ENCODE results near the gene PRPF6. TPM values are rescaled to one million over a fixed set of nuclear protein-coding genes. Genes with fewer than 3 reads are reported as not detected.
A peak's percentile ranks its signal among the peaks of the same experiment; 100 is the strongest.

The PRPF6 gene
- total and polyA plus RNA-seq, 2 of the 13 experiments (the other 11 are each of a cell fraction or from before 2014, with no cell fraction given) = 63.7 to 101 TPM

DNA sequence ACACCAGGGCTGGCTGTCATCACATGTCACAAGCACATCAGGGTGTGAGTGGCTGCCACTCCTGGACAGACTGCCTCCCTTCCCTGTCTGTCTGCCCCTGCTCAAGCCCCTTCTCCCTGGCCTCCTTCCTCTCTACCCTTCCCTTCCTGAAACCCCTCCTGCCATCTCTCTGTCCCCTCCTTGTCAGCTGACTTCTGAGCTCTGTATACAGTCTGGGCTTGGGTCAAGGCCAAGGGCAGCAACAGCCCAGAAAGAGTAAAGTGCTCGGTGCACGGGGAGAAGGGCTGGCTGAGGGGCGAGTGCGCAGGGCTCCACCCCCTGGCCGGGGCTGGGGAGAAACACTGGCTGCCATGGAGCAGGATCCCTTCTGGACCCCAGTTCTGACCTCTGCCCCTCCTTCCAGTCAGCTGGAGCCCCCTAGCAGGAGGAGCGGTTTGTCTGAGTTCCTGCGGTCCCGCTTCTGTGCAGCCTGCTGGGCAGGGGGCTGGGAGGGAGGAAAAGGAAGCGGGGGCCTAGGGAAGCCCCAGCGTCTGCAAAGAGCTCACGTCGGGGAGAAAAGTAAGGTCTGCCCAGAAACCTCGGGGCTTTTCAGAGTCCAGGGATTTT, 101.3 kb downstream of the PRPF6 start (continued):
- TF ChIP-seq, protein P1, sequence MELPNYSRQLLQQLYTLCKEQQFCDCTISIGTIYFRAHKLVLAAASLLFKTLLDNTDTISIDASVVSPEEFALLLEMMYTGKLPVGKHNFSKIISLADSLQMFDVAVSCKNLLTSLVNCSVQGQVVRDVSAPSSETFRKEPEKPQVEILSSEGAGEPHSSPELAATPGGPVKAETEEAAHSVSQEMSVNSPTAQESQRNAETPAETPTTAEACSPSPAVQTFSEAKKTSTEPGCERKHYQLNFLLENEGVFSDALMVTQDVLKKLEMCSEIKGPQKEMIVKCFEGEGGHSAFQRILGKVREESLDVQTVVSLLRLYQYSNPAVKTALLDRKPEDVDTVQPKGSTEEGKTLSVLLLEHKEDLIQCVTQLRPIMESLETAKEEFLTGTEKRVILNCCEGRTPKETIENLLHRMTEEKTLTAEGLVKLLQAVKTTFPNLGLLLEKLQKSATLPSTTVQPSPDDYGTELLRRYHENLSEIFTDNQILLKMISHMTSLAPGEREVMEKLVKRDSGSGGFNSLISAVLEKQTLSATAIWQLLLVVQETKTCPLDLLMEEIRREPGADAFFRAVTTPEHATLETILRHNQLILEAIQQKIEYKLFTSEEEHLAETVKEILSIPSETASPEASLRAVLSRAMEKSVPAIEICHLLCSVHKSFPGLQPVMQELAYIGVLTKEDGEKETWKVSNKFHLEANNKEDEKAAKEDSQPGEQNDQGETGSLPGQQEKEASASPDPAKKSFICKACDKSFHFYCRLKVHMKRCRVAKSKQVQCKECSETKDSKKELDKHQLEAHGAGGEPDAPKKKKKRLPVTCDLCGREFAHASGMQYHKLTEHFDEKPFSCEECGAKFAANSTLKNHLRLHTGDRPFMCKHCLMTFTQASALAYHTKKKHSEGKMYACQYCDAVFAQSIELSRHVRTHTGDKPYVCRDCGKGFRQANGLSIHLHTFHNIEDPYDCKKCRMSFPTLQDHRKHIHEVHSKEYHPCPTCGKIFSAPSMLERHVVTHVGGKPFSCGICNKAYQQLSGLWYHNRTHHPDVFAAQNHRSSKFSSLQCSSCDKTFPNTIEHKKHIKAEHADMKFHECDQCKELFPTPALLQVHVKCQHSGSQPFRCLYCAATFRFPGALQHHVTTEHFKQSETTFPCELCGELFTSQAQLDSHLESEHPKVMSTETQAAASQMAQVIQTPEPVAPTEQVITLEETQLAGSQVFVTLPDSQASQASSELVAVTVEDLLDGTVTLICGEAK (IDR thresholded peaks at IDR 0.05) = no peak
- TF ChIP-seq, protein P1 (CRISPR knock-in tag; IDR thresholded peaks at IDR 0.05) = no peak
- TF ChIP-seq ZNF33A (CRISPR knock-in tag; IDR thresholded peaks at IDR 0.05; ENCODE audit: borderline replicate concordance) = no peak
- no peak for TF ChIP-seq NRL (CRISPR knock-in tag; IDR thresholded peaks at IDR 0.05; ENCODE audit: borderline replicate concordance)
- no peak for TF ChIP-seq ZNF570 (CRISPR knock-in tag; IDR thresholded peaks at IDR 0.05; ENCODE audit: borderline replicate concordance)
- TF ChIP-seq, protein P2, sequence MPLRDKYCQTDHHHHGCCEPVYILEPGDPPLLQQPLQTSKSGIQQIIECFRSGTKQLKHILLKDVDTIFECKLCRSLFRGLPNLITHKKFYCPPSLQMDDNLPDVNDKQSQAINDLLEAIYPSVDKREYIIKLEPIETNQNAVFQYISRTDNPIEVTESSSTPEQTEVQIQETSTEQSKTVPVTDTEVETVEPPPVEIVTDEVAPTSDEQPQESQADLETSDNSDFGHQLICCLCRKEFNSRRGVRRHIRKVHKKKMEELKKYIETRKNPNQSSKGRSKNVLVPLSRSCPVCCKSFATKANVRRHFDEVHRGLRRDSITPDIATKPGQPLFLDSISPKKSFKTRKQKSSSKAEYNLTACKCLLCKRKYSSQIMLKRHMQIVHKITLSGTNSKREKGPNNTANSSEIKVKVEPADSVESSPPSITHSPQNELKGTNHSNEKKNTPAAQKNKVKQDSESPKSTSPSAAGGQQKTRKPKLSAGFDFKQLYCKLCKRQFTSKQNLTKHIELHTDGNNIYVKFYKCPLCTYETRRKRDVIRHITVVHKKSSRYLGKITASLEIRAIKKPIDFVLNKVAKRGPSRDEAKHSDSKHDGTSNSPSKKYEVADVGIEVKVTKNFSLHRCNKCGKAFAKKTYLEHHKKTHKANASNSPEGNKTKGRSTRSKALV (CRISPR knock-in tag; IDR thresholded peaks at IDR 0.05) = peak; percentile 53; the same call in 1 of the 2 replicates
- TF ChIP-seq FOXC1 (CRISPR knock-in tag; IDR thresholded peaks at IDR 0.05; ENCODE audit: borderline replicate concordance) = no peak
- TF ChIP-seq, protein P3, sequence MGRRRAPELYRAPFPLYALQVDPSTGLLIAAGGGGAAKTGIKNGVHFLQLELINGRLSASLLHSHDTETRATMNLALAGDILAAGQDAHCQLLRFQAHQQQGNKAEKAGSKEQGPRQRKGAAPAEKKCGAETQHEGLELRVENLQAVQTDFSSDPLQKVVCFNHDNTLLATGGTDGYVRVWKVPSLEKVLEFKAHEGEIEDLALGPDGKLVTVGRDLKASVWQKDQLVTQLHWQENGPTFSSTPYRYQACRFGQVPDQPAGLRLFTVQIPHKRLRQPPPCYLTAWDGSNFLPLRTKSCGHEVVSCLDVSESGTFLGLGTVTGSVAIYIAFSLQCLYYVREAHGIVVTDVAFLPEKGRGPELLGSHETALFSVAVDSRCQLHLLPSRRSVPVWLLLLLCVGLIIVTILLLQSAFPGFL (CRISPR knock-in tag; IDR thresholded peaks at IDR 0.05) = no peak
- no peak for TF ChIP-seq ZNF780A (CRISPR knock-in tag; IDR thresholded peaks at IDR 0.05)
- TF ChIP-seq REPIN1 (CRISPR knock-in tag; IDR thresholded peaks at IDR 0.05; ENCODE audit: borderline replicate concordance, low read depth) = no peak
- TF ChIP-seq TSC22D2 (CRISPR knock-in tag; IDR thresholded peaks at IDR 0.05; ENCODE audit: borderline replicate concordance) = no peak
- no peak for TF ChIP-seq ZNF577 (CRISPR knock-in tag; IDR thresholded peaks at IDR 0.05; ENCODE audit: borderline replicate concordance, low read depth)
- TF ChIP-seq KDM4B (CRISPR knock-in tag; IDR thresholded peaks at IDR 0.05) = no peak
- no peak for TF ChIP-seq EHMT2 (IDR thresholded peaks at IDR 0.05; ENCODE audit: borderline replicate concordance, low read depth, low read length)
- TF ChIP-seq SNAPC2 (CRISPR knock-in tag; IDR thresholded peaks at IDR 0.05) = no peak

Measured in HepG2 (cell line).